Natural killer cell (primary cell): ENCODE data around the gene IFNL1. TPM values are rescaled to one million over a fixed set of nuclear protein-coding genes. Genes with fewer than 3 reads are reported as not detected.

ENCODE experiments used
- ATAC-seq, 3 donors: fragments of 150-1000 bp in 2 of 3; fragments of 200-7000 bp in 1 of 3; cut with Tn5 transposase; 1 replicate in 1 of 3; 2 replicates in 2 of 3; pipeline ENCODE4 v1.10.0; 2021; ENCODE audit warnings: mild to moderate bottlenecking in 2 of 3, moderate library complexity in 2 of 3
- DNase-seq, 2 donors: peaks; one replicate each; pipeline versions ENCODE4 v3.0.0 to v3.0.0-alpha.2; 2013 to 2021; ENCODE audit warnings: mixed read lengths in 1 of 2
- H3K27ac ChIP-seq: one replicate; pipeline ENCODE4 v1.5.1; 2013; ENCODE audit warnings: mild to moderate bottlenecking, low read length
- H3K27me3 ChIP-seq: one replicate; pipeline ENCODE4 v1.6.1; 2013; ENCODE audit warnings: low read length; ENCODE audit not compliant: control insufficient read depth, insufficient read depth
- H3K36me3 ChIP-seq: one replicate; pipeline ENCODE4 v1.6.1; 2013; ENCODE audit warnings: low read length; ENCODE audit not compliant: control insufficient read depth, insufficient read depth
- H3K4me1 ChIP-seq: one replicate; pipeline ENCODE4 v1.6.1; 2013; ENCODE audit warnings: low read length; ENCODE audit not compliant: control insufficient read depth, insufficient read depth
- H3K4me3 ChIP-seq: one replicate; pipeline ENCODE4 v1.5.1; 2013; ENCODE audit warnings: low read length
- H3K9me3 ChIP-seq: one replicate; pipeline ENCODE4 v1.6.1; 2013; ENCODE audit warnings: low read length; ENCODE audit not compliant: control insufficient read depth, insufficient read depth
- H3K27ac Mint-ChIP-seq, 2 donors: one replicate each; pipeline ENCODE4 v1.8.0; 2022; ENCODE audit warnings: mild to moderate bottlenecking in 2 of 2, mixed read lengths in 2 of 2, moderate library complexity in 1 of 2
- H3K27me3 Mint-ChIP-seq, 2 donors: one replicate each; pipeline ENCODE4 v1.8.0; 2022; ENCODE audit warnings: low read depth in 2 of 2, mixed read lengths in 2 of 2
- H3K36me3 Mint-ChIP-seq: one replicate; pipeline ENCODE4 v1.8.0; 2022; ENCODE audit warnings: mixed read lengths
- H3K4me1 Mint-ChIP-seq, 2 donors: one replicate each; pipeline ENCODE4 v1.8.0; 2022; ENCODE audit warnings: mixed read lengths in 2 of 2
- H3K4me3 Mint-ChIP-seq: one replicate; pipeline ENCODE4 v1.8.0; 2022; ENCODE audit warnings: mild to moderate bottlenecking, moderate library complexity, mixed read lengths
- H3K9me3 Mint-ChIP-seq, 2 donors: one replicate each; pipeline ENCODE4 v1.8.0; 2022; ENCODE audit warnings: mixed read lengths in 2 of 2
- CTCF ChIP-seq: fragments of 200-600 bp; IDR thresholded peaks from one replicate; pipeline ENCODE4 v1.8.0; 2022; ENCODE audit warnings: antibody characterized with exemption
- WGBS: methylation state at CpG from one replicate; pipeline ENCODE4 v1.1.7; 2013; ENCODE audit warnings: missing lambda C conversion rate; ENCODE audit not compliant: insufficient coverage; 5-methylcytosine and 5-hydroxymethylcytosine counted together
- intact Hi-C: fragments of 100-400 bp; cut with micrococcal nuclease; formaldehyde crosslinking; loops from one replicate; pipeline ENCODE4 v1.14.2; 2022
- total RNA-seq, 4 donors: library from RNA; stranded (reverse); fragments of 120-200 nt in 1 of 4; gene quantifications; one replicate each; pipeline versions ENCODE4 v1.2.3 to v1.2.4, GENCODE V29; 2013 to 2022

IFNL1 gene
- total RNA-seq, 3 donors from 2014 or later (not counting 1 experiment from before 2014, with no cell fraction given): 0.33 to 1.4 TPM; not detected in 1

GRCh38 chr19:39341129-39341718 is 45.0 kb downstream of the IFNL1 start:
- Mint-ChIP-seq H3K36me3 (no peaks in the 10 kb centered on the region), H3K27ac (peak overlapping the region; percentile 97), H3K4me3 (peak overlapping the region; percentile 99), H3K27me3 (no peaks in the 10 kb centered on the region), H3K9me3 (no peaks in the 10 kb centered on the region), H3K4me1 (peaks cover 47 to 63% of the 10 kb centered on the region in 2 donors)
- Histone ChIP-seq H3K27me3 (no peaks in the 10 kb centered on the region), H3K36me3 (peaks cover 9% of the 10 kb centered on the region), H3K4me1 (peaks cover 29% of the 10 kb centered on the region), H3K27ac (peak overlapping the region; percentile 80), H3K9me3 (no peaks in the 10 kb centered on the region), H3K4me3 (peak overlapping the region; percentile 97)
- DNase-seq: peak in 1 of 2 donors; percentile 47
- no peak for ATAC-seq
- intact Hi-C loops: loop anchor here (2.0 to 5.0 kb wide), 2 partner anchors 44 to 96 kb away; partner anchors contain the start of gene IFNL1
- TF ChIP-seq CTCF: no peak
- under 1% methylated on average over 17 of the region's 17 CpGs for WGBS

GRCh38 chr19:39341719-39342604 is 45.8 kb downstream of the IFNL1 start, which contains the start of gene SAMD4B:
Gene SAMD4B (plus strand): TSS chr19:39342421. CDS start chr19:39356894, 14,473 bp downstream.
- H3K27ac ChIP-seq: peak within 1 kb of the TSS; percentile 86
- Mint-ChIP-seq H3K27ac (peak within 1 kb of the TSS; percentile 97), H3K9me3 (no peaks in the 10 kb centered on the region), H3K27me3 (no peaks in the 10 kb centered on the region), H3K36me3 (no peaks in the 10 kb centered on the region), H3K4me1 (peaks cover 48 to 66% of the 10 kb centered on the region in 2 donors), H3K4me3 (peak within 1 kb of the TSS; percentile 99)
- DNase-seq (peak; percentile 99), ATAC-seq (peak; percentile 88 to 96 (median 88))
- under 1% methylated on average over 104 of the region's 105 CpGs for WGBS
- intact Hi-C loops: loop anchor here (2.0 to 5.0 kb wide), 4 partner anchors 45 to 95 kb away; partner anchors contain the start of genes IFNL1, MED29, PAF1 and PLEKHG2
- peak within 1 kb of the TSS; percentile 97 for H3K4me3 ChIP-seq
- H3K4me1 ChIP-seq: peaks cover 23% of the 10 kb centered on the region
- peaks cover 10% of the 10 kb centered on the region for H3K36me3 ChIP-seq
- peak; percentile 80 for TF ChIP-seq CTCF
- H3K27me3 ChIP-seq: no peaks in the 10 kb centered on the region
- no peaks in the 10 kb centered on the region for H3K9me3 ChIP-seq

GRCh38 chr19:39342647-39343305 is 46.6 kb downstream of the IFNL1 start:
- Mint-ChIP-seq H3K4me3 (peak overlapping the region; percentile 86), H3K27ac (peak overlapping the region; percentile 83 to 97), H3K4me1 (peaks cover 56 to 74% of the 10 kb centered on the region in 2 donors), H3K9me3 (no peaks in the 10 kb centered on the region), H3K27me3 (no peaks in the 10 kb centered on the region), H3K36me3 (no peaks in the 10 kb centered on the region)
- no peaks in the 10 kb centered on the region for H3K9me3 ChIP-seq
- H3K4me3 ChIP-seq: peak overlapping the region; percentile 82
- peaks cover 23% of the 10 kb centered on the region for H3K4me1 ChIP-seq
- WGBS: 3% methylated on average over 51 of the region's 51 CpGs
- H3K27ac ChIP-seq: peak overlapping the region; percentile 86
- ATAC-seq: no peak
- peaks cover 10% of the 10 kb centered on the region for H3K36me3 ChIP-seq
- H3K27me3 ChIP-seq: no peaks in the 10 kb centered on the region
- intact Hi-C loops: loop anchor here (2.0 to 5.0 kb wide), 3 partner anchors 45 to 70 kb away; partner anchors contain the start of genes IFNL1, MED29, PAF1 and PLEKHG2
- no peak for TF ChIP-seq CTCF
- DNase-seq: peak; percentile 31 to 40
